Measurements from ENCODE around the gene SIGLEC12.

SIGLEC12 gene

GRCh38 chr19:51501594-51502263, at the start of gene SIGLEC12:
SIGLEC12 (minus strand) TSS chr19:51501800; CDS start chr19:51501733, 67 bp downstream.
- DNase-seq (ENCODE audit: low read depth in 3 of 3) = no peak

GRCh38 chr19:51550848-51551672, 49.5 kb upstream of the SIGLEC12 start:
- DNase-seq (ENCODE audit: low read depth in 3 of 3) = no peak

- DNase-seq (ENCODE audit: low read depth in 3 of 3) = no peak
These were observed 48.1 kb upstream of the SIGLEC12 start for GRCh38 chr19:51549533-51550324.

- DNase-seq (ENCODE audit: low read depth in 3 of 3) = no peak
These were observed 47.3 kb upstream of the SIGLEC12 start for GRCh38 chr19:51548891-51549305.

- DNase-seq (ENCODE audit: low read depth in 3 of 3) = no peak
These were observed 46.6 kb upstream of the SIGLEC12 start for GRCh38 chr19:51548213-51548651.

GRCh38 chr19:51547397-51548212, 46.0 kb upstream of the SIGLEC12 start:
- DNase-seq (ENCODE audit: low read depth in 3 of 3) = no peak

GRCh38 chr19:51546650-51547396, 45.2 kb upstream of the SIGLEC12 start:
- no peak for DNase-seq (ENCODE audit: low read depth in 3 of 3)

GRCh38 chr19:51546107-51546649, 44.6 kb upstream of the SIGLEC12 start:
- DNase-seq (ENCODE audit: low read depth in 3 of 3) = no peak

- DNase-seq (ENCODE audit: low read depth in 3 of 3) = no peak
These were observed 42.4 kb upstream of the SIGLEC12 start for GRCh38 chr19:51544038-51544437.

- no peak for DNase-seq (ENCODE audit: low read depth in 3 of 3)
These were observed 41.1 kb upstream of the SIGLEC12 start for GRCh38 chr19:51542699-51543098.

- DNase-seq (ENCODE audit: low read depth in 3 of 3) = no peak
These were observed 40.1 kb upstream of the SIGLEC12 start for GRCh38 chr19:51541458-51542357.

- DNase-seq (ENCODE audit: low read depth in 3 of 3) = no peak
These were observed 38.3 kb upstream of the SIGLEC12 start for GRCh38 chr19:51539821-51540366.

GRCh38 chr19:51535535-51535934, 33.9 kb upstream of the SIGLEC12 start:
- no peak for DNase-seq (ENCODE audit: low read depth in 3 of 3)

GRCh38 chr19:51531349-51532315, 30.0 kb upstream of the SIGLEC12 start, which contains the start of gene SIGLEC6:
SIGLEC6 (minus strand) TSS chr19:51531670; CDS start chr19:51531648, 22 bp downstream.
- no peak for DNase-seq (ENCODE audit: low read depth in 3 of 3)

- no peak for DNase-seq (ENCODE audit: low read depth in 3 of 3)
These were observed 29.0 kb upstream of the SIGLEC12 start for GRCh38 chr19:51530616-51531015.

GRCh38 chr19:51529301-51529700, 27.7 kb upstream of the SIGLEC12 start:
- DNase-seq (ENCODE audit: low read depth in 3 of 3) = no peak

- no peak for DNase-seq (ENCODE audit: low read depth in 3 of 3)
These were observed 24.1 kb upstream of the SIGLEC12 start for GRCh38 chr19:51525651-51526050.

All from stimulated activated CD4-positive, alpha-beta T cell treated with anti-CD3 and anti-CD28 coated beads, TNF-alpha, amount 100 ng/mL, for 4 hours (primary cell).